Astrocyte of the spinal cord (primary cell): Measurements from ENCODE around the gene CUL1.

ENCODE experiments used
- DNase-seq: peaks from one replicate; pipeline ENCODE4 v3.0.0; 2011; ENCODE audit warnings: low read depth, low spot score
- H3K4me3 ChIP-seq: 2 replicates; pipeline ENCODE4 v1.5.1; 2011; ENCODE audit warnings: low read depth, mild to moderate bottlenecking, low read length, moderate library complexity
- in situ Hi-C: cut with HindIII; loops from 2 replicates; pipeline ENCODE4 v1.10.0; 2017; ENCODE audit warnings: low sequenced_read_pairs
- TF ChIP-seq, protein P1 (sequence below): IDR thresholded peaks from 2 replicates; pipeline ENCODE4 v1.5.1; 2012; ENCODE audit warnings: low read depth, mild to moderate bottlenecking, low read length, inconsistent platforms

The CUL1 gene

DNA sequence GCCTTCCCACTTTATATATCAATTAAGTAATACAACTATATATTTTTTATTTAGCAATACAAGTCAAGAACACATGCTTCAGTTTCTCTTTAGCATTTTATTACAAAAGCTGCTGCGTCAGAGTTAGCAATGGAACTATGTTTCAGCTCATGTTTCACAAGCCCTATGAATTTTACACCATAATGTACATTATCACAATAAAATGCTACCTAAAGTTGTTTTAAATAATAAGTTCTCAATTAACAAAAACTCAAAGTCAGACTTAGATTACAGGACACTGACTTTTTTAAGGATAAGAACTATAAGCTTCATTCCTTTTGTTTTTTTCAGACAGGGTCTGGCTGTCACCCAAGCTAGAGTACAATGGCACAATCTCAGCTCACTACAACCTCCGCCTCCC, 133.1 kb downstream of the CUL1 start:
- H3K4me3 ChIP-seq: no peak overlapping the region
- TF ChIP-seq, protein P1, sequence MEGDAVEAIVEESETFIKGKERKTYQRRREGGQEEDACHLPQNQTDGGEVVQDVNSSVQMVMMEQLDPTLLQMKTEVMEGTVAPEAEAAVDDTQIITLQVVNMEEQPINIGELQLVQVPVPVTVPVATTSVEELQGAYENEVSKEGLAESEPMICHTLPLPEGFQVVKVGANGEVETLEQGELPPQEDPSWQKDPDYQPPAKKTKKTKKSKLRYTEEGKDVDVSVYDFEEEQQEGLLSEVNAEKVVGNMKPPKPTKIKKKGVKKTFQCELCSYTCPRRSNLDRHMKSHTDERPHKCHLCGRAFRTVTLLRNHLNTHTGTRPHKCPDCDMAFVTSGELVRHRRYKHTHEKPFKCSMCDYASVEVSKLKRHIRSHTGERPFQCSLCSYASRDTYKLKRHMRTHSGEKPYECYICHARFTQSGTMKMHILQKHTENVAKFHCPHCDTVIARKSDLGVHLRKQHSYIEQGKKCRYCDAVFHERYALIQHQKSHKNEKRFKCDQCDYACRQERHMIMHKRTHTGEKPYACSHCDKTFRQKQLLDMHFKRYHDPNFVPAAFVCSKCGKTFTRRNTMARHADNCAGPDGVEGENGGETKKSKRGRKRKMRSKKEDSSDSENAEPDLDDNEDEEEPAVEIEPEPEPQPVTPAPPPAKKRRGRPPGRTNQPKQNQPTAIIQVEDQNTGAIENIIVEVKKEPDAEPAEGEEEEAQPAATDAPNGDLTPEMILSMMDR: no peak
- no peak for DNase-seq
- in situ Hi-C loops: no loop called here

GRCh38 chr7:148834605-148835004, 135.9 kb downstream of the CUL1 start:
- DNase-seq: no peak
- in situ Hi-C loops: no loop called here
- TF ChIP-seq, protein P1: no peak
- no peak overlapping the region for H3K4me3 ChIP-seq

GRCh38 chr7:148835854-148836253, 137.2 kb downstream of the CUL1 start:
- in situ Hi-C loops: no loop called here
- DNase-seq: no peak
- TF ChIP-seq, protein P1: no peak
- no peak overlapping the region for H3K4me3 ChIP-seq

GRCh38 chr7:148838905-148839304, 140.2 kb downstream of the CUL1 start:
- no peak overlapping the region for H3K4me3 ChIP-seq
- no peak for DNase-seq
- TF ChIP-seq, protein P1: no peak
- in situ Hi-C loops: no loop called here

DNA sequence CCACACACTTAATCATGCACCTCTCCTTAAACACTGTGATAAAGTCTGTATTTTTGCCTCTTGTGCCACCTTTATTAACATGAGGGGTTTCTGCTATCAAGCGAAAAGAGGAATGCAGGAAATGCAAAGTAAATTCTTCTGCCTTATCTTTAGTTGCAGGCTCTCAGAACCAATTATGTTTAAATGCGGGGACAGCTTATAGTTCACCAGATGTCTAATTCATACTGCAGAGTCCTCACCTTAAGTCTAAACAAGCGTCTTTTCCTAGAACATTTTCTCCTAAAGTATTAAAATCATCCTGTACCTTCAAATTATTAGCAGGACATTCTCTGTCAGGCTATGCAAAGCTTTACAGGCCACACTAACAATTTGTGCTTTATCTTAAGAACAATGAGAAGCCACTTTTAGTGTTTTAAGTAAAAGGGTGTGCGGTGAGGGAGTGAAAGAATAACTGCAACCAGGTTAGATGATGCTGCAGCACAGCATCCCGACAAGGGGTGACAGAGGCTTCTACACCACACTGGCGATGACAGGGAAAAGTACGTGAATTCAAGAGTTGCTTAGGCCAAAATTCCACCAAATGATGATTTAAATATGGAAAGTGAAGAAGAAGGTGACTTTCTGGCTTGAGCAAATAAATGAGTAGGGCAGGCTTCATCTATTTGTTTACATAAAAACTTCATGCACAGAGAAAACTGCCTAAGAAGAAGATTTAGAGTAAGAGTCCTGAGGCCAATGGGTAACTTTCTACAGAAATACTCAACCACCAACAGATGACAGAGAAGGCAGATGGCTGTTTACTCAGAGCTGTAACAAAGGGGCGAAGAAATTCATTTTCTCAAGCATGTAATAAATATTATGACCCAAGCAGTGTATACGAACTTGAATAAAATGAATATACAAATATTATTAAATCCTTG, 149.4 kb downstream of the CUL1 start:
- H3K4me3 ChIP-seq: no peak overlapping the region
- DNase-seq: no peak
- in situ Hi-C loops: no loop called here
- TF ChIP-seq, protein P1: no peak

GRCh38 chr7:148849393-148850098, 150.8 kb downstream of the CUL1 start:
- H3K4me3 ChIP-seq: no peak overlapping the region
- TF ChIP-seq, protein P1: no peak
- in situ Hi-C loops: no loop called here
- no peak for DNase-seq
